ENCODE measurements around the gene LRRC3. TPM values are rescaled to one million over a fixed set of nuclear protein-coding genes. Genes with fewer than 3 reads are reported as not detected.
"Not testable (repeated sequence)": the region's sequence is repeated elsewhere in the genome, so short reads cannot be mapped to it uniquely, and the experiment has no call there.

LRRC3 gene
- total RNA-seq, 1 experiment from 2014 or later, result 0.48 TPM

DNA sequence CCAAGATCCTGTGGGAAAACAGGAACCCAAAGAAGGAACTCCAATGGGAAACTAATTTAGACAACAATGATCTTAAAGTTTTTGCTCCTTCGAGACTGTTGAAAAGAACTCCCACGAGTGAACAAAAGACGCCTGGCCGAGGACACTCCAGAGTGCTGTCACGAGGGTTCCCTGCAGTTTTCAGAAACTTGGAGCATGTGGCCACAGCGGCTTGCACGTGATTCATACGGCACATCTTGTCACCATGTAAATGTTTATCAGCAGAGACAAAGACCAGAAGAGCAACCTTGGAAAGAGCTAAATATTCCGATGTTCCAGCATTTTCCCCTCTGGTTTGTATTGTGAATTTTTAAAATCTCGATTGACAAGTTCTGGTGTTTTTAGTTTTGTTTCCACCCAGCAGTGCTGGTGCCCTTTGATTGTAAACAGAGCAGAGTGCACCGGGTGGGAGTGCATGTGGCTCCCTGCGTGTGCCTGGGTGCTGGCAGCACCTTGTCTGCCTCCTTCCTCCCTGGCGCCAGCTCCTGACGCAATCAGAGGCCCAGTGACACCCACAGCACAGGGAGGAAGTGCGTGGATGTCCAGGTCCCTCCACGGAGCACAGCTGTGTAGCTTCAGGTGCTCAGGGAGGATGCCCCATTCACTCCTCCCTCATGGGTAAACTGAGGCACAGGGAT is 23.0 kb downstream of the LRRC3 start:
- BruUV-seq (replicated peaks), result no TSS peak
- no peak overlapping the region for H3K27ac ChIP-seq
- no peaks in the 10 kb centered on the region for H3K79me2 ChIP-seq (ENCODE audit: low read depth)
- no peaks in the 10 kb centered on the region for H3F3A ChIP-seq (ENCODE audit: insufficient read depth, low read depth)
- CTCF ChIA-PET, result no interaction called here
- intact Hi-C loops (cut with micrococcal nuclease; ENCODE audit: unreplicated experiment), result no loop called here
- H3K9me3 ChIP-seq (ENCODE audit: insufficient read depth, low read depth), result no peaks in the 10 kb centered on the region; the same call in 1 of the 2 replicates
- H3K4me1 ChIP-seq (replicated peaks; ENCODE audit: insufficient read depth), result no peaks in the 10 kb centered on the region
- H2AFZ ChIP-seq, result no peak overlapping the region
- no peak for TF ChIP-seq EZH2 (IDR thresholded peaks at IDR 0.05; ENCODE audit: low read depth)
- TF ChIP-seq, protein P1, sequence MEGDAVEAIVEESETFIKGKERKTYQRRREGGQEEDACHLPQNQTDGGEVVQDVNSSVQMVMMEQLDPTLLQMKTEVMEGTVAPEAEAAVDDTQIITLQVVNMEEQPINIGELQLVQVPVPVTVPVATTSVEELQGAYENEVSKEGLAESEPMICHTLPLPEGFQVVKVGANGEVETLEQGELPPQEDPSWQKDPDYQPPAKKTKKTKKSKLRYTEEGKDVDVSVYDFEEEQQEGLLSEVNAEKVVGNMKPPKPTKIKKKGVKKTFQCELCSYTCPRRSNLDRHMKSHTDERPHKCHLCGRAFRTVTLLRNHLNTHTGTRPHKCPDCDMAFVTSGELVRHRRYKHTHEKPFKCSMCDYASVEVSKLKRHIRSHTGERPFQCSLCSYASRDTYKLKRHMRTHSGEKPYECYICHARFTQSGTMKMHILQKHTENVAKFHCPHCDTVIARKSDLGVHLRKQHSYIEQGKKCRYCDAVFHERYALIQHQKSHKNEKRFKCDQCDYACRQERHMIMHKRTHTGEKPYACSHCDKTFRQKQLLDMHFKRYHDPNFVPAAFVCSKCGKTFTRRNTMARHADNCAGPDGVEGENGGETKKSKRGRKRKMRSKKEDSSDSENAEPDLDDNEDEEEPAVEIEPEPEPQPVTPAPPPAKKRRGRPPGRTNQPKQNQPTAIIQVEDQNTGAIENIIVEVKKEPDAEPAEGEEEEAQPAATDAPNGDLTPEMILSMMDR (conservative IDR thresholded peaks at IDR 0.05), result no peak
- no peaks in the 10 kb centered on the region for H4K20me1 ChIP-seq (ENCODE audit: insufficient read depth)
- H3K4me3 ChIP-seq, result no peak overlapping the region
- POLR2A ChIA-PET (ENCODE audit: unreplicated experiment), result no interaction called here
- H3K9me2 ChIP-seq (ENCODE audit: insufficient read depth), result no peaks in the 10 kb centered on the region
- no peak overlapping the region for H3K4me2 ChIP-seq
- DNase-seq, result no peak
- no peaks in the 10 kb centered on the region for H3K36me3 ChIP-seq (ENCODE audit: low read depth)
- peaks cover 7% of the 10 kb centered on the region for H3K27me3 ChIP-seq (ENCODE audit: insufficient read depth, low read depth)

DNA sequence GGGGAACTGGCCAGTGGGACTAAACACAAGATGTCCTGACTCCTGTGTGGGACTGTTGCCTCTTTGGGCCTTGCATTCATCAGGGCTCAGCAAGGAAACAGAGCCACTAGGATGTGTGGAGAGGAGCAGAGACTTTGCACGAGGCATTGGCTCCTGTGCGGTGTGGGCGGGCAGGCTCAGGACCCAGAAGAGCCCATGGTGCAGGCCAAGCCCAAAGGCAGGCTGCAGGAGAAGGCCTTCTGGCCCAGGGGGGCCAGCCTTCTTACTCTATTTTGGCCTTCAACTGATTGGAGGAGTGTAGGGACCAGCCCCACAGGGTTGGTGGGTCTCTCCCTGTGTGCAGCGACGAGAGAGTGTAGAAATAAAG is 23.5 kb downstream of the LRRC3 start:
- Histone ChIP-seq H3K9me2 (ENCODE audit: insufficient read depth) (no peaks in the 10 kb centered on the region), H3K27me3 (ENCODE audit: insufficient read depth, low read depth) (peaks cover 12% of the 10 kb centered on the region), H3K27ac (no peak overlapping the region), H3K9me3 (ENCODE audit: insufficient read depth, low read depth) (no peaks in the 10 kb centered on the region; the same call in 1 of the 2 replicates), H3K36me3 (ENCODE audit: low read depth) (no peaks in the 10 kb centered on the region), H2AFZ (no peak overlapping the region), H4K20me1 (ENCODE audit: insufficient read depth) (no peaks in the 10 kb centered on the region), H3K4me3 (no peak overlapping the region), H3K4me1 (replicated peaks; ENCODE audit: insufficient read depth) (no peaks in the 10 kb centered on the region), H3F3A (ENCODE audit: insufficient read depth, low read depth) (no peaks in the 10 kb centered on the region), H3K4me2 (no peak overlapping the region), H3K79me2 (ENCODE audit: low read depth) (no peaks in the 10 kb centered on the region)
- no peak for DNase-seq
- ChIA-PET POLR2A (ENCODE audit: unreplicated experiment) (no interaction called here), CTCF (no interaction called here)
- TF ChIP-seq EZH2 (IDR thresholded peaks at IDR 0.05; ENCODE audit: low read depth), result no peak
- TF ChIP-seq, protein P1 (conservative IDR thresholded peaks at IDR 0.05), result no peak
- no TSS peak for BruUV-seq (replicated peaks)
- intact Hi-C loops (cut with micrococcal nuclease; ENCODE audit: unreplicated experiment), result no loop called here

DNA sequence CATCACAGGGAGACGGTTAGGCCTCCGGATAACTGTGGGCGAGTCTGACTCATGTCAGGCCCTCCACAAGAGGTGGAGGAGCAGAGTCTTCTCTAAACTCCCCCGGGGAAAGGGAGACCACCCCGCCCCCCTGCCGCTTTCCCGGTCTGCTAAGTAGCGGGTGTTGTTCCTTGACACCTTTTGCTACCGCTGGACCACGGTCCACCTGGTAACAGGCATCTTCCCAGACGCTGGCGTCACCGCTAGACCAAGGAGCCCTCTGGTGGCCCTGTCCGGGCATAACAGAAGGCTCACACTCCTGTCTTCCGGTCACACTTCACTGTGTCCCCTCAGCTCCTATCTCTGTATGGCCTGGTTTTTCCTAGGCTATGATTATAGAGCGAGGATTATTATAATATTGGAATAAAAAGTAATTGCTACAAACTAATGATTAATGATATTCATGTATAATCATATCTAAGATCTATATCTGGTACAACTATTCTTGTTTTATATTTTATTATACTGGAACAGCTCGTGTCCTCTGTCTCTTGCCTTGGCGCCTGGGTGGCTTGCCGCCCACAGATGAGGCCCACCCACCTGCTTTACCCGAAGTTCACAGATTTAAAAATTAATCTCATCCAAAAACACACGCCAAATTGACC is 24.4 kb downstream of the LRRC3 start:
- H4K20me1 ChIP-seq (ENCODE audit: insufficient read depth); H3K79me2 ChIP-seq (ENCODE audit: low read depth); BruUV-seq (replicated peaks); H3F3A ChIP-seq (ENCODE audit: insufficient read depth, low read depth); H3K4me3 ChIP-seq; CTCF ChIA-PET; H3K36me3 ChIP-seq (ENCODE audit: low read depth); H3K9me3 ChIP-seq (ENCODE audit: insufficient read depth, low read depth); H2AFZ ChIP-seq; H3K27ac ChIP-seq; H3K4me1 ChIP-seq (replicated peaks; ENCODE audit: insufficient read depth); H3K9me2 ChIP-seq (ENCODE audit: insufficient read depth); POLR2A ChIA-PET (ENCODE audit: unreplicated experiment); H3K4me2 ChIP-seq: not testable (repeated sequence)
- peak in 1 of 2 experiments; percentile 43 for DNase-seq
- H3K27me3 ChIP-seq (ENCODE audit: insufficient read depth, low read depth), result peaks cover 19% of the 10 kb centered on the region
- intact Hi-C loops (cut with micrococcal nuclease; ENCODE audit: unreplicated experiment), result loop anchor here (10.0 kb wide), 1 partner anchor 665 kb away; no protein-coding TSS in a partner anchor
- TF ChIP-seq, protein P1 (conservative IDR thresholded peaks at IDR 0.05), result peak; percentile 65
